ENCODE results near the gene E2F4.

DNA sequence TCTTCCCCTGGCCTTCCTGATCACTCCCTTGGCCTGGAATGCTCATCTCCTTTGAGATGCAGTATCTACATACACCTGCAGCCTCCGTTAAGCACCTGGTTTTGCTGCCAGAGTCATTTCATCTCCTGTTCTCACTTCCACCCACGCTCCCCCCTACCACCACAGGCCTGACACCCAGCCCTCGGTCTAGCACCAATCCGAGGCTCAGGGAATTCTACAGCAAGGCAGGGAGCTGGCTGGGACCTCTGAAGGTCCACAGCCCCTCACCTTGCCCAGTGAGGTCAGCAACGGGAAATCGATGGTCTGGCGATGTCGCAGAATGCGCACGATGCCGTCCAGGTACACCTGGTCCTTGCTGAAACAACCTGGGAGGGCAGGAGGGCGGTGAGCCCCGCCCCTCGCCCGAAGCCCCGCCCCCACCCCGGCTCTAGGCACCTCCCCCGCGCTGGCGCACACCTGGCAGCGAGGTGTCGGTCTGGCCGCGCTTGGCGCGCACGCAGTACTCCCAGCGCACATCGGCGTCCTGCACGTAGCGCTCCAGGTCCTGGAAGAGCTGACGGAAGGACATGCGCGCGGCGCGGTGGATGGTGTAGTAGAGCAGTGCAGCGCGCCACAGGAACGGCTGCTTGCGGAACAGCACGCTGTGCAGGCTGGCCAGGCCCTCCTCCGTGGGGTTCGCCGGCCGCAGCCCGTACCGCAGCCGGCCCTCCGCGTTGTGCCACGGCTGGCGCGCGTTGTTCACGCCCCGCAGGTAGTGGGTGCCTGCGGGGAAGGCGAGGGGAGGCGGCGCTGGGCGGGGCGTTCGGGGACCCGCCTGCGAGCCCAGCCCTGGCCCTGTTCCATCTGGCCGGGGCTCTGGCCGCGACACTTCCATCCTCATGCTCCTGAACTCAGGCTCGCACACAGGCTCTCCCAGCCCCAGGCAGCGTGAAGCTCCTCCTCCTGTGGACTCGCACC is 13.9 kb upstream of the E2F4 start:
- TF ChIP-seq SMC3 (IDR thresholded peaks at IDR 0.05) (no peak), CBX8 (IDR thresholded peaks at IDR 0.05) (no peak), JUNB (IDR thresholded peaks at IDR 0.05) (no peak), HEYL (CRISPR knock-in tag; IDR thresholded peaks at IDR 0.05) (no peak)
- TF ChIP-seq, protein P1, sequence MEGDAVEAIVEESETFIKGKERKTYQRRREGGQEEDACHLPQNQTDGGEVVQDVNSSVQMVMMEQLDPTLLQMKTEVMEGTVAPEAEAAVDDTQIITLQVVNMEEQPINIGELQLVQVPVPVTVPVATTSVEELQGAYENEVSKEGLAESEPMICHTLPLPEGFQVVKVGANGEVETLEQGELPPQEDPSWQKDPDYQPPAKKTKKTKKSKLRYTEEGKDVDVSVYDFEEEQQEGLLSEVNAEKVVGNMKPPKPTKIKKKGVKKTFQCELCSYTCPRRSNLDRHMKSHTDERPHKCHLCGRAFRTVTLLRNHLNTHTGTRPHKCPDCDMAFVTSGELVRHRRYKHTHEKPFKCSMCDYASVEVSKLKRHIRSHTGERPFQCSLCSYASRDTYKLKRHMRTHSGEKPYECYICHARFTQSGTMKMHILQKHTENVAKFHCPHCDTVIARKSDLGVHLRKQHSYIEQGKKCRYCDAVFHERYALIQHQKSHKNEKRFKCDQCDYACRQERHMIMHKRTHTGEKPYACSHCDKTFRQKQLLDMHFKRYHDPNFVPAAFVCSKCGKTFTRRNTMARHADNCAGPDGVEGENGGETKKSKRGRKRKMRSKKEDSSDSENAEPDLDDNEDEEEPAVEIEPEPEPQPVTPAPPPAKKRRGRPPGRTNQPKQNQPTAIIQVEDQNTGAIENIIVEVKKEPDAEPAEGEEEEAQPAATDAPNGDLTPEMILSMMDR (IDR thresholded peaks at IDR 0.05) = no peak
